SKM-1 treated with dmso at 0.1 percent for 144 hours (cell line): ENCODE measurements around the gene PIK3C3.
"Not testable (repeated sequence)": the region's sequence is repeated elsewhere in the genome, so short reads cannot be mapped to it uniquely, and the experiment has no call there.

Experiments used
- DNase-seq: peaks from one replicate; lab custom pipeline; 2025; ENCODE audit not compliant: unreplicated experiment; lab: John Stamatoyannopoulos, UW

The PIK3C3 gene

GRCh38 chr18:42068030-42068429 lies 113.0 kb downstream of the PIK3C3 start:
- DNase-seq, result no peak

- no peak for DNase-seq
These were observed 114.0 kb downstream of the PIK3C3 start for GRCh38 chr18:42069036-42069435.

DNA sequence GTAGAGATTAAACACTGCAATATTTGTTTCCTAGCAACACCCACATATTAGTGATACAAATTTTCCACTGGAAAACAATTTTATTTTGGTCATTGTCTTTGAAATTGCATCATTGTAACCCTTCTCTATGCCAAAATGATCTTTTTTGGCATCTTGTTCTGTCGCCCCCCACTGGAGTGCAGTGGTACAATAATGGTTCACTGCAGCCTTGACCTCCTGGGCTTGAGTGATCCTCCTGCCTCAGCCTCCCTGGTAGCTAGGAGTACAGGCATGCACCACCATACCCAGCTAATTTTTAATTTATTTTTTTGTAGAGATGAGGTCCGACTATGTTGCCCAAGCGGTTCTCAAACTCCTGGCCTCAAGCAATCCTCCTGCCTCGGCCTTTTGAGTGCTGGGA lies 117.4 kb downstream of the PIK3C3 start:
- DNase-seq, result no peak

GRCh38 chr18:42074704-42075103 lies 119.7 kb downstream of the PIK3C3 start:
- DNase-seq, result no peak

GRCh38 chr18:42078711-42079110 lies 123.7 kb downstream of the PIK3C3 start:
- DNase-seq, result no peak

DNA sequence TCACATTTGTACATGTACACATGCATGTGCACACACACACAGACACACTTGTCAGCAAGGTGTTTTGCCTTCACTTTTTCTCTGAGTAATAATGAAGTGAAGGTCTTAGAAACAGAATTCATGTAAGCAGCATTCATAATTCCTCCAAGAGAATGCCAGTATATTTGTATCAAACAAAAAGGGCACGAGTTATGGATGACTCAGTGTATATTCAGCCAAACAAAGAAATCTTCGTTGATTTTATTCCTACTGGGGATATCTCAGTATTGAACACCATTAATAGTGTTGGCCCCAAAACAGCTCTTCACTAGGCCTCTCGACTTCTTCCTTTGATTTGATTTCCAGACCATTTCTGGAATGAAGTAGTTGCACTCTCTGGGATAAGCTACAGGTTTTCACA lies 125.3 kb downstream of the PIK3C3 start:
- DNase-seq, result no peak

DNA sequence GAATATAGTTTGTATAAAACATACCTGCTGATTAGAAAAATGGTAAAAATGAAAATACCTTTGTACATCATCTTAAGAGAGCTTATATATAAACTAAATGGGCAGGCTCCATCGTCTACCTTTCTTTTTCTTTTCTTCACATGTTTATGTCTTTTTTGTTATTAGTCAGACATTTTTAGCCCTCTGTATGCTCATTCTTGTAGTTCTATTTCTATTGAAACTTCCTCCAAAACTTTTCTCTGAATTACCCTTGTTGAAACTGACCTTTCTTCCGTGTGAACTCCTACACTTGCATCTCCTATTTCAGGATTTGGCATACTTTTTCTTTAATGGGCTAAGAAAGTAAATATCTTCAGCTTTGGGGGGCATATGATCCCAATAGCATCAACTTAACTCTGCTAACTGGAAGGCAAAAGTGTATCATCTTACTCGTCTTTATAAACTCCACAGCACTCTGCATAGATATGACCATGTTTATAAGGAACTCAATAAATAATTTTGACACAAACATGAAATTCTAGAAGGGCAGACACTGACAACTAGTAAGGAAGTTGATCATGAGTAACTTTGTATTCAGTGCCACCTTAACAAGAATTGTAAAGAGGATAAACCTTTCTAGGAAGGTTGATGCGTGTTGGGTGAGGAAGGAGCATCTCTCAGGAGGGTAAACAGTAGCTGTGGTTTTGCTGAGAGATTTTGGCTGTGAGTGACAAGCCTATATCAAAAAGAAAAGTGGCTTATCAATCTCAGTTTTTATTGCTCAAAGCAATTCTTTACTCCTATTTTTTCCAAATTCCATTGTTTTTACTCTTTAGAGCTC lies 127.6 kb downstream of the PIK3C3 start:
- DNase-seq, result no peak

GRCh38 chr18:42086288-42086687 lies 131.3 kb downstream of the PIK3C3 start:
- DNase-seq, result no peak

GRCh38 chr18:42087235-42087634 lies 132.2 kb downstream of the PIK3C3 start:
- no peak for DNase-seq

GRCh38 chr18:42087876-42088275 lies 132.8 kb downstream of the PIK3C3 start:
- no peak for DNase-seq

- no peak for DNase-seq
These were observed 137.8 kb downstream of the PIK3C3 start for GRCh38 chr18:42092848-42093247.

DNA sequence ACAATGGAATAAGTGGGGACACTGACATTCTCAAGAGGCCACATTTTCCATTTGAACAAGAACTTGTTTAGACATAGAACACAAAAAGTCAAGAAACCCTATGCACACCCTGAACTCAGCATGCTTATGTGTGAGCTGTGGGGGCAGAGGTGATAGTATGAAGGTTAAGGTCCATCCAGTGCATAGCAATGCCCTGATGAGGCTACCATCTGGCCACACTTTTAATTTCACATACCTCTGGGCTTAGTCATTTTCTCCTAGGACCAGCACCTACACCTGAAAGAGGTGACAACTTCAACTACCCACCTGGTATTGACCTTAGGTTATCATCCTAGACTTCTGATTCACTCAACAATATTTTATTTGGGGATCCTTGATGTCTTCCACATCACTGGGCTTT lies 139.8 kb downstream of the PIK3C3 start:
- DNase-seq, result no peak

DNA sequence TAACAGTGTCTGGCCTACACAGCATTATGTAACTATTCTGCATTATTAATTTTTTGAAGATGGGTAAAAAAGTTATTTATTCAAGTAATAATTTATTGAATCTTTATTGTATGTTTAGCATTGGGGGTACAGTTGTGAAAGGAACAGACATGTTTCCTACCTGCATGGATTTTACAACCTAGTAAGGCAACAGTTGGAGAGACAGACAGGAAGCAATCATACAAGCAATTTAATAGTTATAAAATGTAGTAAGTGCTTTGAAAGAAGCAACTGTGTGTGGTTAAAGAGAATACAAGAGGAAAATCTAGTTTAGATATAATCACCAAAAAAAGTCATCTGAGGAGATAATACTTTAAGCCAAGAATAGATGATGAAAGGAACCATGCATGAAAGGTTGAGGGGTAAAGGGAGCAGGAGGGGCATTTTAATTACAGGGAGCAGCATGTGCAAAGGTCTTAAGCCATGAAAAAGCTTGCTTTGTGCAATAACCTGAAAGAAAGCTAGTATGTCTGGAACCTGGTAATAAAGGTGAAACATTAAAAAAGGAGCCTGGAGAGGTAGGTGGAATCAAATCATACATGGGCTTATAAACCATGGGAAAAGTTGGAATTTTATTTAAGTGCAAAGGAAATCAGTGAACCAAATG lies 140.8 kb downstream of the PIK3C3 start:
- DNase-seq, result no peak

DNA sequence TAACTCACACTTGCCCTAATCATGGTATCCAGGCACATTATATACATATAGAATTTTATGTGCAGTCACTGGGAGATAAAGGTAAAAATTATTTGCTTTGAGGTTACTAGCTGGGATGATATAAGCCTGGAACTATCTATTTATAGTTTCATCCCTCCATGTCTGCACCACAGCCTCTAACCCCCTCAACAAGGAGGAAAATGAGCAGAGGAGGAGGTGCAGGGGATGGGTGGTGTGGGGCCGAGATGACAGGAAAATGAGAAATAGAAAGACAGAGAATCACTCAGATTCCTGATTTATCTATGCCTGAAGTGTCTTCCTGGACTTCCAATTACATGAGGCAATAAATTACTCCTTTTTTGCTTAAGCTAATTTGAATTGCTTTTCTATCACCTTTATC lies 145.2 kb downstream of the PIK3C3 start:
- no peak for DNase-seq

- no peak for DNase-seq
These were observed 145.9 kb downstream of the PIK3C3 start for GRCh38 chr18:42100911-42101310.

GRCh38 chr18:42105394-42105793 lies 150.4 kb downstream of the PIK3C3 start:
- DNase-seq, result no peak

- no peak for DNase-seq
These were observed 151.8 kb downstream of the PIK3C3 start for GRCh38 chr18:42106784-42107183.

DNA sequence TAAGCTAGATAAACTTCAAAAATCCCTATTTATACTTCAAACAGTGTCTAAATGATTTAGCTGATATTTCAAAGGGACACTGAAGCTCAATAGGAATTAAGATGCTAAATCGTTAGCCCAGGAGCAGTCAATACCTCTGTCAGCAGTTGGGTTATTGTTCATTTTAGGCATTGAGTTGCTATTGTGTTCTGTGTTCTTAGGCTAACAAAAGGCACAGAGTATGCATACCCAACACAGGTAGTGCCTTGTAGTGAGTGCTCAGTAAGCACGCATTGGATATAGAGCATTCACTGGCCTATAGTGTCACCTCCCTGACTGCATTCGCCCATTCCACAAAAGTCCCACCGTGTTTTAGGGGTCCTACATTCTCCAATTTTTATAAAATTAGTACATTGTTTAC lies 152.3 kb downstream of the PIK3C3 start:
- DNase-seq, result no peak

DNA sequence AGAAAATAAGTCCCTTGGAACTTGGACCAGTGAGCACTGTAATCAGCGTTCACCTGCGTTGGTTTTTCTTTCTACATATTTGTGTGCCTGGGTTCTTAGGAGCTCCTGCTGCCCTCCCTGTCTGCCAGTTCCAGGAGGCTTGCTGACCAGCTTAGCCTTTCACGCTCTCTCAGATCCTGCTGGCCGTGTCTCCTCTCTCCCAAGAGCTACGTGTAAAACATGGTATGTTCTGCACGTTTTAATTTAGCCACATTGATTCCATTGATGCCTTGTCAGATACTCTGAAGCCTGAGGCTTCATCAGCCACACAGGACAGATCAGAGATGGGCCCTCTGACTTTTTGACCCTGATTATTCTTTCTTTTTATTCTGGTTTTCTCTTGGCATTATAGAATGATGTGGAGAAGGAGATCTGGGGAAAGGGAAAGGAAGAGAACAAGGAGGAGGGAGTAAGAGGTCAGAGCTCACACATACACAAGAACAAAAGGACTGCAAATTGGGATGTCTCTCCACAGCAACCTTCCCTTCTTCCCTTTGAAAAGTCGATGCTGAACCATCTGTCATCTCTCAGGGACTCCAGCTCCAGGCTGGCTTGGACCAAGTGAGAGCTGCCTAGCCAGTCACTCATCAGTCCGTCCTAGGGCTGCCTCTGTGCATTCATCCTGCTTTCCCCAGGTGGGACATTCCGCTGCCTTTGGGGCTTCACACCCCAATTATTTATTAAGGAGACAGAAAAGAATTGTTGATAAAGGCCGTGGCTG lies 152.8 kb downstream of the PIK3C3 start:
- DNase-seq, result no peak

DNA sequence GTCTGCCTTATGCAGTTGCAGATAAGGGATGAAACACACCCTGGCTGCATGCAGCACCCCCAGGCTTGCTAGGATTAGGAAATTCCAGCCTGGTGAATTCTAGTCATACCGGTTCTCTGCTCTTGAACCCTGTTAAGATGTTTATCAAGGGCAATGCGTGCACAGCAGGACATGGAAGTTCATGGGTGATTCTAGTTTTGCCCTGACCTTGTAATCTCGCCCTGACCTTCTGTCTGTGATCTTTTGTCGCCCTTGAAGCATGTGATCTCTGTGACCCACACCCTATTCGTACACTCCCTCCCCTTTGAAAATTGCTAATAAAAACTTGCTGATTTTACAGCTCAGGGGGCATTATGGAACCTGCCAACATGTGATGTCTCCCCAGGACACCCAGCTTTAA lies 157.1 kb downstream of the PIK3C3 start:
- not testable (repeated sequence) for DNase-seq

DNA sequence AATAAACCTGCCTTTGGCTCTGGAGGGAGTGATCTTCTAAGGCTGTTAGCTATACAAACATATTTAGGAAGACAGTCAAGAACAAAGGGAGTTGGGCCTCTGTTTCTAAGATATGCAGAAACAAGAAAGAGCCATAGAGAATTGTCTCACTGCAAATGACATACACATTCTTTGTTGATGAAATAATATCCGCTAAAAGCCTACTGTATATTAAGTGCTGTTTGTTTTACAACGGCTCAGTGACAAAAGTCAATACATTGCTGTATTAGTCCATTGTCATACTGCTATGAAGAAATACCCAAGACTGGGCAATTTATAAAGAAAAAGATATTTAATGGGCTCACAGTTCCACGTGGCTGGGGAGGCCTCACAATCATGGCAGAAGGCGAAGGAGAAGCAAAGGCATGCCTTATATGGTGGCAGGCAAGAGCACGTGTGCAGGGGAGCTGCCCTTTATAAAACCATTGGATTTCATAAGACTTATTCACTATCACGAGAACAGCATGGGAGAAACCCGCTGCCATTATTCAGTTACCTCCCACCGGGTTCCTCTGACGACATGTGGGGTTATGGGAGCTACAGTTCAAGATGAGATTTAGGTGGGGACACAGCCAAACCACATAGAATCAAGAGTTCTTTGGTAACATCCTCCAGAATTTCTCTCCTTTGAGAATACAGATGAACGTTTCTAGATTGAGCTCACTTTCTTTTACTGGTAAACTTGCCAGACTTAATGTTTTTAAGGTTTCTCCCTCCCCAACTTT lies 157.8 kb downstream of the PIK3C3 start:
- DNase-seq, result no peak
